Left kidney (tissue), 2 donors: ENCODE measurements around the gene RBMS3. TPM values are rescaled to one million over a fixed set of nuclear protein-coding genes. Genes with fewer than 3 reads are reported as not detected.
A peak's percentile ranks its signal among the peaks of the same experiment; 100 is the strongest.
"Not testable (repeated sequence)": the region's sequence is repeated elsewhere in the genome, so short reads cannot be mapped to it uniquely, and the experiment has no call there.

Experiments used
- DNase-seq: peaks from one replicate; pipeline ENCODE4 v3.0.0-alpha.2; 2013
- polyA plus RNA-seq: library from polyadenylated mRNA; unstranded; fragments of 120-200 nt; gene quantifications from one replicate; pipeline ENCODE4 v1.2.1, GENCODE V29; 2013; ENCODE audit not compliant: insufficient read length

RBMS3 gene
- polyA plus RNA-seq, 1 donor: 15.4 TPM

DNA sequence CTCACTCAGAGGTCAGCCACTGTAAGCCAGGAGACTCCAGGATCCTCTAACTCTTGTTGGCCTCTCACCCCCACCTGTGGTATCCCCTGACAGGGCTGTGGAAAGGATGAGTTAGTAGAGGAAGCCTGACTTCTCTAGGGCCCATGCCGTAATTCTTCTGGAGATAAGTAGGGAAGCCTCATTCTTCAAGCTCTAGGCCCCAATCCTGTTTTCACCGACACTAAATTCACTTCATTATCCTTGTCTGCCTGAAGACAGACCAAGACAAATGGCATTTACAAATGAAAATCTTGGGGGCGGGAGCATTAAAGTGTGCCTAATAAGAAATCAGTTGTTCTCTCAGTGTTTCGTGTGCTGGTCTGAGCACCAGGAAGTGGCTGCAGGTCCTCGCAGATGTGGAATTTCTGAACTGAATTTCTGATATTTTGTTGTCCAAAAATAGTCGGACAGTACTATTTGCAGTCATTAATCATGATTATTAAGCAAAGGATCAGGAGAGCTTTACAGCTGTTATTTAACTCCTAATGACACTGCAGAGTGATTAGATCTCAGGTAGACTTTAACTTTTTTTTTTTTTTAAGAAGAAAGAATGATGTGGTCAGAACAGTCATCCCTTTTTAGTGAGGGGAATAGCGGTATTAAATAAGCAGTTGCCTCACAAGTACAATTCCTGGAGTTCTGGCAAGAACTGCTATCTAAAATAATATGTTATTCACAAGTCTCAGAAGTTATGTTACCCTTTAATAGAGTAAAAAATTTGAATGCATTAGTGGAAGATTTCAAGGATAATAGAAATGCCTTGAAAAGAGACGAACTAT lies 58.4 kb downstream of the RBMS3 start:
- DNase-seq: peak; percentile 63

DNA sequence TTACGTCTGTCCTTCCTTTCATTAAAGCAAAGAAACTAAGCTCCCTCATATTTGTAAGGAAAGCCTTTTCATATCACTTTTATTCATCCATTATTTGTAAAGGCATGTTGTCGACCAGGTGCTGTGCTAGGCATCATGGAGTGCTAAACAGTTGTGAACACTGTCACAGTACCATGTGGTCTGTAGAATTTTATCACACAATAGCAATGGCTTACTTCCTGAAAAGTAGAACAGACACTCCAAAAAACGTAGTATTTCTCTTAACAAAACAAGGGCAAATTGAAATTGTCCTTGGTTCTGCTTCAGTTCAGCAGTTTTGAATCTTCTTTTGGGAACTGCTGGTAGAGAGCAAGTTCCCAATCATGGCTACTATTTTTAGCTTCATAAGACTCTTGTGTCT lies 63.3 kb downstream of the RBMS3 start:
- DNase-seq: no peak

DNA sequence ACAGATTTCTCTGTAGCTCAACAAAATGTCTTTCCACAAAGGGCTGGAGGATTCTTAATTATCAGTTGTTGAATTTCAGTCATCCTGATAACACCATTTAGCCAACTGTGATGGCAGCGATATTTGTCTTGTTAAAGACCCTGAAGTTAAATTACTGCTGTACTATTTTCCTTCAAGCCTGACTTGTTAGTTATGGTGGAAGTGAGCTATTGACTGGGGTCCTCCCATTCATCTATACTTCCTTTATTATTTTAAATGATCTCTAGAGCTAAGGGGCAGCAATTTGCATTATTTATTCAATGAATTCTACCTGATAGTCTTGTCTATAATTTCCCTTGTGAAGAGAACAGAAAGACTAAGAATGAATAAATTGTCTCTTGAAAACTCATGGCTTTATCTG lies 64.1 kb downstream of the RBMS3 start:
- no peak for DNase-seq

DNA sequence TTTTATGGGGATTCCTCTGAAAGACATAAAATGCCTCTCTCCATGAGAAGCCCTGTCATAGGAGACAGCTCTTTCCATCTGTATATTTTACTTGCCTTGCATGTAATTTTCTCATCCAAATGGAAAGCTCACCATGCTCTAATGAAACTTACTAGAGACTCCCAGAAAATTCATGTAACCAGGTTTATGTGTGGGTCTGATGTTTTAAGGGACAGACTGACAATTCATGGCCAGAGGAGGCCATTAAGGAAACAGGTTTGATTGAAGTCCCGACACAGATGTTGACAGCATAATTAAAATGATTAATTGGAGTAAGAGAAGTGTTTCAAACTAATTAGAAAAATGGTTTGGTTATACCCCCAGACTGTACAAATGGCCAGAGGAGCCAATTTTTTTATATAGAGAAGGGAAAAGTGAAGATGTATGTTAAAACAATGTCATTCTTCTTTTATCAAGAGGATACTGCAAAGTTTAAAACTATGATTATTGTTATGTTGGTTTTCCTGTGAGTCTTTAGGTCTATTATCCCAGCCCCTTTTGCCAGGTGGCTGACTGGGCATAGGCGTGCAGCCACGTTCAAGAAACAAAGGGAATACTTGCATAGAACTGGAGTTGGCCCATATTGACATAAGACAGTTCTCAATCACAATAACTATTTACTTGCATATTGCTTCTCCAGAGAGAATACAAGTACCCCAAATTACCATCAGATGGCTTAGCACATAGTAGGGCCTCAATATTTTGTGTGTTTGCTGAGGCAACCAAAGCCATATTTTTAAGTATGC lies 64.8 kb downstream of the RBMS3 start:
- no peak for DNase-seq

DNA sequence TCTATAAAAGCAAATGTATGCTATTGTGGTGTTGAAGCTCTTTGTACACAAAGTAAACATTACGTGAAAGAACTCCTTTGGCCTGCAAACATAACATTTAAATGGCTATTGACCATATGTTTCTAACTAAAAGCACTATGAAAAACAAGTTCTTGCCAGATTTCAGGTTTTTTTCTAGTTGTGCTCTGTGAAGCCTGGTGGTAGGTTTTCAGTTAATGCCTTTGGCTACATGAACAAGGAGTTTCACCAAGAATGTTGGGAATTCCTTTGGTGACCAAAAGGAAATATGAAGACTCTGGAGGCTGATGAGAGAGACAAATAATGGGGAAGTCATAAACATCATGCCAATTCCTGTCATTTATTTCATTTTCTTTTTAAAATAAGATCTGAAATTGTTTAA lies 66.0 kb downstream of the RBMS3 start:
- DNase-seq: no peak

DNA sequence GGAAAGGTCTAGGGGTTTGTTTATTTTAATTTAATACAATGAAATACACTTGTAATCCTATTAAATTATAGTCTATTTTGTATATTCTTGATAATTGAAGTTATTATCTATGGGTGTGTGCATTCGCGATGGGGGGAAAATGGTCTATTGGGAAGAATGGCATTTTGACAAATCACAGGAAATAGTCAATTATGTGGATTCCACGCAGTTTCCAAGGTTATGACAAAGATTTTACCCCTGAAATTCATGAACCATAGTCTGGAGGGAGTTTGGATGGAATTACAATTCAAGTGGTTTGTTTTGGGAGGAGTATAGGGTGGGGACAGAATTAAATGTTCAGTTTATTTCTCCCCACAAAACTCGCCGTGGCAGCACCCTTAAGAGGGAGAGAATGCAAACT lies 66.5 kb downstream of the RBMS3 start:
- DNase-seq: no peak

DNA sequence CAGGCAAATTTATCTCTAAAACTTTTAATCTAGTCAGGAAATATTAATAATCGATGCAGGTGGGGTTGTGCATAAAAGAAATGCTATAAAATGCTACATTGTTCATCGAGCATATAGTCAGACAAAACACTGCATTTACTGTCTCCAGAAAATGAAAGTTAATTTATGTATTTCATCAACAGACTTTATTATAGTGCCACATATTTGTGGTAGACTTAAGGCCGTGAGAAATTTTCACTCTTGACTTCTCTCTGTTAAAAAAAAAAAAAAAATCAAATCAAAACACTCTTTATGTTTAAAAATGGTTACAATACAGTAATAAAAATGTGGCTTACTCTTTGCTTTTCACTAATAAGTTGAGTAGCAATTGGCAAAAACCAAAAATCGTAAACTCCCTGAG lies 67.4 kb downstream of the RBMS3 start:
- no peak for DNase-seq

DNA sequence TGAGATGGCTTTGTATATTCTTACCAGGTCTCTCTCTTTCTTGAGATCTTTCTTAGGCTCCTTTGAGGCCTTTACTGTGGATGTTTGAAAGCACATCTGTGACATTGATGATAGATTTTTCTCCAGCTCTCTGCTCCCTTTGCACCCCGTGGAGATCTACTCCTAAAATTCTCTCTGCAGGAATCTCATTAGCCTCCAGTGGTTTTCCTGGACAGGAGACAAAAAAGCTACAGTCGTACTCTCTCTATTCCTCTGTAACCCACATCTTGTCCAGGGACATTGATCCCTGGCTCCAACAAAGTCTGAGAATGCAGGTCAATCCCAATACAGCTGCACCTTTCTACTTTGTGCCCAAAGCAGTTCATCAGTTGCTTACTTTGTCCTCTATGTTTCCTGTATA lies 68.2 kb downstream of the RBMS3 start:
- no peak for DNase-seq

DNA sequence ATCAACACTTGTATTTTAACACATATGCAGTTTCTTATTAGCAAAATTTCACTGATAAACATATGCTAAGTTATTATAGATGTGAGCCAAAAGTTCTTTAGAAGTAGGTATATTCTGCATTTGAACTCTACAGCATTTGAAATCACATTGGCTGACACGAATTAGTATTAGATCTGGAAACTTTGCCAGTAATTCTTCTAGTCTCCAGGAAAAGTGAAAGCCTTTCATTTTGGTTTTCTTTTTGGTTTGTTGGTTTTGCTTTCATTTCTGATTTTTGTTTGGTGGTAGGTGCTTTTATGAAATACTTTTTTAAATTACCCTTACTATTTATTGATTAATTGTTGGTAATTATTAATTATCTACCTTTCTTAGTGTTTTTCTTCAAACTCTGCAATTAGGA lies 72.9 kb downstream of the RBMS3 start:
- DNase-seq: no peak

DNA sequence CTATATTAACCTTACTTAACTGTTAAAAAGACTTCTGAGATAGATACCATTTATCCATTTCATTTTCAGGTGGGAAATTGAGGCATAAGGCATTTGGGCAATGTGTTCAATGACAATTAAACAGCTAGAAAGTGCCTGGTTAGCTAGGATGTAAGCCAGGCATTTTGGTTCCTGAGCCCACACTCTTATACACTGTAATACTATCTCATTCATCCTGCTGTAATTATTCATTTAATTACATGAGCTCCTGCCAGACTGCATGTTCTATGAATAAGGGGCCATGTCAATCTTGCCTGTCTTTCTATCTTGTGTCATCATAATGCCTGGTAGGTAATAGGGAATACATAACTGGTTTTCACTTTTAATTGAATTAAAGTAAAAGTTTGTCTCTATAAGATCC lies 74.0 kb downstream of the RBMS3 start:
- no peak for DNase-seq

DNA sequence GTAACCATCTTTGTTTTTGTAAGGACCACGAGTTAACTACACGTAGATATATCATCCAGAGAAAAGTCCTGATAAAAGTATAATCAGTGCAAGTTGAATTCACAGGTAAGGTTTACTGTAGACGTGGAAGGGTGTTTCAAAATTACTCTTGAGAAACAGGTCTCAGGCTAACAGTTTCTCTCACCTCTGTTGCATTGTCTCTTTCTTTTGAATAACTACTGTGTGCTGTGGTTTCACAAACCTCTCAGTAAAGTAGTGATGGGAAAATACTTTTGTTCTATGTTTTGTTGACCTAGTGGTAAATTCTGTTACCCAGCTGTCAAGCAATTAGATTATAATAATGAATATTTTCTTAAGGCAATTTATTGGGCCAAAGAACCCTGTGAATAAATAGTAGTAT lies 75.2 kb downstream of the RBMS3 start:
- DNase-seq: no peak

DNA sequence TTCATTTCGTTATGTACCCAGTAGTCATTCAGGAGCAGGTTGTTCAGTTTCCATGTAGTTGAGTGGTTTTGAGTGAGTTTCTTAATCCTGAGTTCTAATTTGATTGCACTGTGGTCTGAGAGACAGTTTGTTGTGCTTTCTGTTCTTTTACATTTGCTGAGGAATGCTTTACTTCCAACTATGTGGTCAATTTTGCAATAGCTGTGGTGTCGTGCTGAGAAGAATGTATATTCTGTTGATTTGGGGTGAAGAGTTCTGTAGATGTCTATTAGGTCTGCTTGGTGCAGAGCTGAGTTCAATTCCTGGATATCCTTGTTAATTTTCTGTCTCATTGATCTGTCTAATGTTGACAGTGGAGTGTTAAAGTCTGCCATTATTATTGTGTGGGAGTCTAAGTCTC lies 79.4 kb downstream of the RBMS3 start:
- not testable (repeated sequence) for DNase-seq

DNA sequence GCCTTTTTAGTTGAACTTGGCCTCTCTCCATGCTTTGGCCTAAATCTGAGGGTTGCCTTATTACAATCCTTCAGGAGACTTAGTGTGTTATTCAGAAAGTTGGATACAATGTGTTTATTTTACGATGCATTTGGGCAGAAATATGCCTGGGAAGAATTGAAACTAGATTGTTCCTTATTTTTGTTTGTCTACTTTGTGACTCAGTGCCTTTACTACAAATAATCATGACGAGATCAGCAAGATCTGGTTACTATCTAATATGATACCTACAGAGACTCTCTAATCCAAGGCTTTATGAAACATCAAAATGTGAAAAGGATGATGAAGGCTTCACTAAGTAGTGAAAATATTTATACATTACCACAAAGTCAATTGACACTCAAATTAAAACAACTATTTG lies 82.2 kb downstream of the RBMS3 start:
- no peak for DNase-seq

DNA sequence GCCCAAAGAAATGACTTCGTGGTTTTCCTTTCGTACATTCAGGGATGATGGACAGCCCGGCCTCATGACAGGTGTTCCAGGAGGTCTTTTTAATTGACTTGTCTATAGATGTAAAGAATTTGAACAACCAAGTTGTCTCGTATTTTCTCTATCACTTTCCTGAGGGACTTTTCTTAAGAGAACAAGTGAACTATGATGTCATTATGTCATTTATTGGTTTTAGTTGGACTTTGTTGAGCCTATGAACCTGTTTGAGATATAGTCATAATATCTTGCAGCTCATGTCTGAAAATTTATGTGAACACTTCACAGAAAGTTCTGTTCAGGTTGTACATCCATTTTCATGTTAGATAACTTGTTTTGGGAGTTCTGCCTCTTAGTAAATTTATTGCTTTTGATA lies 89.2 kb downstream of the RBMS3 start:
- DNase-seq: no peak

DNA sequence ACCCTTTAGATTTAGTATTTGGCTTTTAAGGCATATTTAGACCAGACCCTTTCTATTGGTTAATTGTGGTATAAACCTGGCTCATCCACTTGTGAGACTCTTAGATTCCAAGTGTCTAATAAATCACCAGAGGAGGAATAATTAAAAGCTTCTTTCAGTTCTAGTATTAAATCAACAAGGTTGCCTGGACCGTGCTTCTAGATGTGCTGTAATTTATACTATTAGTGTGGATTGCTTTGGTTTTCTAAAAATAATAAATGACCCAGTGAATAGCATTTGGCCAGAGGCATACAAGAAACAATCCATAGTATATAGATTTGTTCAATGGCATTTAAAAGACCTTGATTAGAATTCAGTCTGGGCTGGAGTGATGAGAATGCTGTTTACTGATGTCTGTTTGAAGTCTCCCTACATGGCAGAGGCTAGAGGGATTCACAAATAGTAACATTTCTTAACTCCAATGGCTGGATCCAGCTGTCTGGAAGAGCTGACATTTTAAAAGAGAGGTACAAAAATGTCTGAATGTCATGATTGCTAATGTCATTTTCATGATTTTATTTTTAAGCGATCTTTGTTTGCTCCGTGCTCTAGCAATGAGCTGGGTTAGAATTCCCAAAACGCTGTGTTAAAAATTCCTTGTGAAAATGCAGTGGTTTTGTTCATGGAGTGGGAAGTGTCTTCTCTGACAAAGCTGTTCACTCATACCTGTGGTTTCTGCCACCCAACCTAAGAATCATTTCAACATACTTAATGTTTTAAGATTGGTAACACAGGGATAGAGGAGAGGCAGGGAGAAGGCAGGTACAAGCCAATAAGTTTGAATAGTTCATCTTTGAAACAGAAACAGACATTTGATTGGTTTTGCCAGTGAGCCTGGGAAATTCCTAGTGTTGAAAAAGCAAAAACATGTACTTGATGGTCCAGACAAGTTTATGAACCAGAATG lies 89.9 kb downstream of the RBMS3 start:
- no peak for DNase-seq

DNA sequence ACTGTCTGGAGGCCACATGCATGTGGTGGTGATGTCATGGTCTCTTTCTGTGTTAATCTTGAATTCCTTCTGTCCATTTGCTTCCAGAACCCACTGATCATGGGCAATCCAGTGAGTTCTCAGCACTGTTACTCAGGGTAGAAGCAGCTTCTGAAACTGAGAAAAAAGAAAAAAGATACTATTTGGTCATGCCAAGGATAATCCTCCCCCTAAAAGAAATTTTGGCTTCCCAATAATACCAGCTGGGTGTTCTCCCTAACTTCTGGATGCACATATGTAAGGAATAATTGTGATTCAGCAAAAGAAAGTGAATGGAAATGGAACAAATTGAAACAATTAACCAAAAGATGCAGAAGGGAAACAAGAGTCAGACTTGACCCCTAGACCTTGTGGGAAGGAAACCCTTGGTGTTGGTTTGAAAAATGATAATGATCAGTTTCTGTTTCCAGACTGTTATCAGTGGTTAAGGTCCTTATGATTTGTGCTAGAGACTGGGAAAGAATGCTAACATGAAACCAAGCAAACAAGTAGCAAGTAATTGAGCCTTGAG lies 92.3 kb downstream of the RBMS3 start:
- DNase-seq: no peak

DNA sequence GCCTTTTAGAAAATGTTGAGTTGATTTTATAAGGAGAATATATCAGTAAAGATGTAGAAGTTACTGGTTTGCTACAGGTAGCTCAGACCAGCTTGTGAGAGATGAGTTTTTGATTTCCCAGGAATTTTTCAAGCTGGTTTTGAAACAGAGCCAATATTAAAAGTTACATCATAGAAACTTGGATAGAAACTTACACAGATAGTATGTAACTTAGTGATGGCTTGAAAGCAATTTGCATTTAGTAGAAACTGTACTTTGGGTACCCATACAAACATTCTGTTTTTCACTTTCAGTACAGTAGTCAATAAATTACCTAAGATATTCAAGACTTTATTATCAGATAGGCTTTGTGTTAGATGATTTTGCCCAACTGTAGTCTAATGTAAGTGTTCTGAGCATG lies 93.4 kb downstream of the RBMS3 start:
- no peak for DNase-seq

DNA sequence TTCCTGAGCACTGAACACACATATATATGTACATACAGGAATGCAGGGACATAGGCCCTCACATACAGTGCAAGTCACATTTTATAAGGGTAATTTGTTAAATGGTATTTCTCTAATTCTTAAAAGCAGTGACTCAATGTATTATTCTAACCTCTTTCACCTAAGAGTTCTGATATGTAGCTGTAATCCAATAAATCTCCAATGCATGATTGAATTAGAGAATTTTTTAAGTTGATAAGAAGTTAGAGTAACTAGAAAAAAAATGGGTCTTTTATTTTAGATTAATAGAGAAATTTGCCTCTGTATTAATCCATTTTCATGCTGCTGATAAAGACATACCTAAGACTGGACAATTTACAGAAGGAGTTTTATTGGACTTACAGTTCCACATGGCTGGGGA lies 98.2 kb downstream of the RBMS3 start:
- no peak for DNase-seq

DNA sequence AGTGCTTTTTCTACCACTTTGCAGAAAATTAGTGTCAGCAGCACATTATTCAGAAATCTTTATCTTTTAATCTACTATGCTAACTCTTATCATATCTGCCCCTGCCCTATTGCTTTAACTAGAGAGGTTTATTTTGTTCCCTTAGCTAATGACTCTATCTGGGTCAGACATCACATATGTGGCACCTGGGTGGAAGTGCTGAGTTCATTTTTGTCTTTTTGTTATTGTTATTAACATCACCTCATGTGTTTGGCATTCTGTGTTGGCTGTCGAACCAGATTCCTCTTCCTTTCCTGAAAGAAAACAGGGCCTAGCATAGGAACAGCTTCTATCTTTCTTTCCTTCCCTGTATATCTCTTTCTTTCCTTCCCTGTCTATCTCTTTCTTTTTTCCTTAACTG lies 100.7 kb downstream of the RBMS3 start:
- no peak for DNase-seq

DNA sequence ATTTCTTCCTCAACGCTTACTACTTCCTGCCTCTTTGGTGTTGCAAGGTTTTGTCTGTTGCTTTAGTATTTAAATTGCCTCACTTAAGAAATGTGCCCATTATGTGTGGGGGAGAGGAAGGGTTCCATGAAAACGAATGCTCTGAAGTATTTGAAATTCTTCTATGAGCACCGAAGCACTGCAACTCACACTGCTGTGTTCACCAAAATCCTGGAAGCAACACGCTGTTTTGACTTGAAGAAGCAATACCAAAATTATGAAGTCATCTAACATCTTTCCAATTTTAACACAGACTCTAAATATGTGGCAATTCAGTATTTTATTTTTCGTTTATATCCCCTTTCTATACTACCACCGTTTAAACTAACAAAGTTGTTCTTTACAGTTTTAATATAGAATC lies 101.5 kb downstream of the RBMS3 start:
- DNase-seq: no peak

DNA sequence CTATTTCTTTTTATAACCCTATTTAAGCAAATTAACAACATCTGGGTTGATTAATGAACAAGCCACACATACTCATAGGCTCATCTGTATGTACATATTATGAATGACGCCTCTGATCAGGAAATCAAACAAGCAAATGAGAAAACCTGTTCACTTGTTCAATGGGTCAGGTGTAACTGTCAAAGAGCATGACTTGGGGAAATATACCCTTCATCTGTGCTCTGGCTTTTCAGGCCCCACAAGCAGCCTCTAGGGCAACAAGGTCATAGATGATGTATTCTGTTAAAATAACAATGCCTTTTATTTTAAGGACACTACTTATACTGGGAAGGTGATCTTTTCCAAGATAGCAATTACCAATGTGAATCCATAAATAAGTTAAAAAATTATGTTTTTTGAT lies 102.0 kb downstream of the RBMS3 start:
- DNase-seq: no peak

DNA sequence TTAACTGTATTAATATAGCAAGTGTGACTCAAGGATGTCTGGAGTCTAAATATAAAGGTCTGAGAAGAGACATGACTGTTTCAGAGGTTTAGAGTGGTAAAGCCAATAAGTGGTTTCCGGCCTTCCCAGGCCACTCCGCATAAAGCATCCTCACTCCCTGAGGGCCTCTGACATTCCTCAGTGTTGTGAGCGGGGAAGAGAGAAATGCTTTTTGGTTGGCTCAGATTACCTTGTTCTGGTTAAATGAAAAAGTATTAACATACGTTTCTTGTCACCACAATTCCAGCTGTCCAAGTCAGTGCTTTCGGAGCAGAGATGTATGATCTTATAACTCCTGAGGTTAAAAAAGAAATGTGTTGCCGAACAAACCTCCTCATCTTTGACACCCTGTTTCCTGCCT lies 103.8 kb downstream of the RBMS3 start:
- DNase-seq: peak; percentile 47
